HL-60/S4 treated with phorbol 12-myristate 13-acetate at 8.2 ng/mL for 4 days and 3 days (cell line): Measurements from ENCODE around the gene GLB1L3.
"Not testable (repeated sequence)": the region's sequence is repeated elsewhere in the genome, so short reads cannot be mapped to it uniquely, and the experiment has no call there.

ENCODE experiments used
- in situ Hi-C: fragments of 300-500 bp; cut with MboI; formaldehyde crosslinking; loops from 2 replicates; pipeline ENCODE4 v1.15.0; 2022; ENCODE audit warnings: low sequenced_read_pairs

Gene GLB1L3

GRCh38 chr11:134341805-134342571 lies 65.8 kb downstream of the GLB1L3 start:
- in situ Hi-C loops: no loop called here

- in situ Hi-C loops: no loop called here
Observed at GRCh38 chr11:134342572-134343340, 66.6 kb downstream of the GLB1L3 start.

- in situ Hi-C loops: no loop called here
Observed at GRCh38 chr11:134343646-134344045, 67.5 kb downstream of the GLB1L3 start.

GRCh38 chr11:134344497-134345236 lies 68.5 kb downstream of the GLB1L3 start:
- in situ Hi-C loops: not testable (repeated sequence)

GRCh38 chr11:134345237-134345550 lies 69.0 kb downstream of the GLB1L3 start:
- in situ Hi-C loops: no loop called here

- in situ Hi-C loops: no loop called here
Observed at GRCh38 chr11:134346101-134346975, 70.2 kb downstream of the GLB1L3 start.

DNA sequence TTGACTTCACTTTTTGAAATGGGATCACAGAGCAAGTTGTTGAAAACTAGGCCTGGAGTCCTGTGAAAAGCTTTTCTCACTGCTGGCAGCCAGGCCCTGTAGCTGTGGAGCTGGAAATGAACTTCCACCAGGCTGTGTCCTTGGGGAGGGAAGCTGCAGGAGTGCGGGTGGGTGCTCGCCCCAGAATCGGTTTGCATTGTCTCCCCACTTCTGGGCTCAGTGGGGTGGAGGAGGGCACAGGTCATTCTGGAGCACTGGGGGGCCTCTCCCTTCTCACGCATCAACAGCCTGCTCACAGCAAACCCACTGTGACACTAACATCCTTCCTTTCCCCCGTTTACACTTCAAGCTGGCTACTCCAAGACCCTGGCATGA lies 70.8 kb downstream of the GLB1L3 start:
- in situ Hi-C loops: no loop called here

DNA sequence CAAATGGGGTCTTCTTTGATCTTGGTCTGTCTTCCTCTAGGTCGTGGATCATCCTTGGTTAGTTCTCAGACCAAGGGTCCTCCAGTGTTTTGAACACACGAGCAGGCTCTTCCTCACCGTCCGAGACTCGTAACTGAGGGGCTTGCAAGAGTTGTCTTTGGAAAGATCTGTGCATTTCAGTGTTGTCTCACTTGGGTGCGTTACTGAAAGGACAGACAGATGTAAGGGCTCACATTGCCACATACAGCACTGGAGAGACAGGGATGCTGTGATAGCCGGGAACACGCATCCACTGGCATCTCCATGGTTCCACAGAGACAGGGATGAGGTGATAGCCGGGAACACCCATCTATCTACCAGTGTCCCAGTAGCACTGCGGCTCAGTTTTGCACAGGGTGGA lies 71.3 kb downstream of the GLB1L3 start:
- in situ Hi-C loops: no loop called here

GRCh38 chr11:134349109-134349801 lies 73.1 kb downstream of the GLB1L3 start:
- in situ Hi-C loops: no loop called here

- in situ Hi-C loops: no loop called here
Observed at GRCh38 chr11:134349802-134350355, 73.7 kb downstream of the GLB1L3 start.

- in situ Hi-C loops: no loop called here
Observed at GRCh38 chr11:134350381-134350780, 74.2 kb downstream of the GLB1L3 start.

GRCh38 chr11:134352111-134352510 lies 75.9 kb downstream of the GLB1L3 start:
- in situ Hi-C loops: no loop called here

DNA sequence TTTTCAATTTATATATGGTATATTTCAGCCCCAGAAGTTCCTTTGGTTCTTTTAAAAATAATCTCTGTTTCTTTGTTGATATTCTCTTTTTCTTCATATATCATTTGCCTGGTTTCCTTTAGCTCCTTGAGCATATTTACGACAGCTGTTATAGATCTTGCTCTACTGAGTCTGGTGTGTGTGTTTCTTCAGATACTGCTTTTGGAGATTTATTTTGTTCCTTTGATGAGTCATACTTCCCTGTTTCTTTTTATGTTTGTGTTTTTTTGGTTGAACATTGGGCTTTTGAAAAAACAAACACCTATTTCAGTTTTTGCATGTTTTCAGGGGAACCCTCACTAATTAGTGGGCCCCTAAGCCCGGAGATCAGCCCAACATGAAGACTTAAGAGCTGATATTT lies 79.0 kb downstream of the GLB1L3 start:
- in situ Hi-C loops: no loop called here

DNA sequence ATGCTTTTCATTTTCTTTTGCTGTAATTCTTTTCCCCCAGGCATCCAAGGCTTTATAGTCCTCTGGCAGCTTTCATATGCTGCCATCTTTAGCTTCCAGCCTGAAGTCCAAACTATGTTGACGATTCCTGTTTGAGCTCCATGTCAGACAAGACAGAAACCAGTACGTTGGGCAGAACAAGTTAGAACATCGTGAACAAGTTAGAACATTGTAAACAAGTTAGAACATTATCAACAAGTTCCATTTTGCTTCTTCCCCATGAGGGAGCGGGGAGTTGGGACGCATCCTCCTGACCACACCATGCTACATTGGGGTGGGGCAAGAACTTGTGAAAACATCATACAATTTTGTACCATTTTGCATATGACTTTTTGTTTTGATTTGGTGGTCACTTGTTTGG lies 79.5 kb downstream of the GLB1L3 start:
- in situ Hi-C loops: no loop called here

DNA sequence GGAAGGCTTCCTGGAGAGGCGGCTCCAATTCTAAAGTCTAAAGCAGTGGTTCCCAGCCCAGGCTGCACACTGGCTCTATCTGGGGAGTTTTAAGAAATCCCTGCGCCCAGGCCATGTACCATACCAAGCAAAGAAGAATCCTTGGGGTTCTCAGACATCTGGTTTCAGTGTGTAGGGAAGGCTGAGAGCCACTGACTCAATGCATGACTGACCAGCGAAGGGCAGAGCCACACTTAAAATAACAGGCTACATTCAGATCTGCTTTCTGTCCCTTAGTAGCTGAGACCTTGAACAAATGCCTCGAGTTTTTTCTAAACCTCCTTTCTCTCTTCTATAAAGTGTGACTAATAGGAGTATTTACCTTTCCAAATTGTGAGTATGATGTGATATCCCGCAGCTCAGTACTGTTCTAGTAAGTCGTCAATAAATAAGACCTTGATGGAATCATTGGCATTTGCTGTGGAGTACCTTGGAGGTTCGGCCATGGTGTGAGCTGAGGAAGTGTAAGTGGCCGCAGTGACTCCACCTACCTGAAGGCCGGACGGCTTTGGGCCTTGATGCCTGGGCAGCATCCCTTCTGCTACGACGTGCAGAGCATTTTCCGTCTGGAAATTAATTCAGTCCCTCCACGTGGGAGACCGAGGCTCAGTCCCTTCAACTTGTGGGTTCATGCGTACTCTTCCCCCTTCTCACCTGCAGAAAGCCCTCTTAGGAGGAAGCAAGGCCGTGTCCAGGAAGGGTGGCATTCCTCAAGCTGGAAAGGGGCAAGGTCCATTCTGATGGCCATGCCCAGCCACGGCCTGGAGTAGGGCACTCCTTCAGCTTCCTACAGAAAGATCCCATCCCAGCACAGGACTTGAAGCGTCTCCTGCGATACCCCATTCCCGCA lies 80.7 kb downstream of the GLB1L3 start:
- in situ Hi-C loops: no loop called here

DNA sequence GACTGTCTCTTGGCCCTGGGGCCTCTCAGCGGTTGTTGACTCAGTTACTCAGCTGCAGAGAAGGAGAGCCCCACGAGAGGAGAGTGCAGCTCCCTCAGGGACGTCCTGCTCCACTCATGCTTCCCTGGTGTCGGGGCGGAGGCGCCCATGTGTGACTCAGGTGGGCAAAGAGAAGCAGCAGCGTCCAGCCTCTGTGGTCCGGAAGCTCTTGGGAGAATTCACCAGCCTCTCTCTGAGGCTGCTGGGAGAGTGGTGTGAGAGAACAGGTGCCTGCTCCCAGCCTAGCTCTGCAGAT lies 81.3 kb downstream of the GLB1L3 start:
- in situ Hi-C loops: no loop called here

GRCh38 chr11:134358165-134358855 lies 82.1 kb downstream of the GLB1L3 start:
- in situ Hi-C loops: no loop called here

DNA sequence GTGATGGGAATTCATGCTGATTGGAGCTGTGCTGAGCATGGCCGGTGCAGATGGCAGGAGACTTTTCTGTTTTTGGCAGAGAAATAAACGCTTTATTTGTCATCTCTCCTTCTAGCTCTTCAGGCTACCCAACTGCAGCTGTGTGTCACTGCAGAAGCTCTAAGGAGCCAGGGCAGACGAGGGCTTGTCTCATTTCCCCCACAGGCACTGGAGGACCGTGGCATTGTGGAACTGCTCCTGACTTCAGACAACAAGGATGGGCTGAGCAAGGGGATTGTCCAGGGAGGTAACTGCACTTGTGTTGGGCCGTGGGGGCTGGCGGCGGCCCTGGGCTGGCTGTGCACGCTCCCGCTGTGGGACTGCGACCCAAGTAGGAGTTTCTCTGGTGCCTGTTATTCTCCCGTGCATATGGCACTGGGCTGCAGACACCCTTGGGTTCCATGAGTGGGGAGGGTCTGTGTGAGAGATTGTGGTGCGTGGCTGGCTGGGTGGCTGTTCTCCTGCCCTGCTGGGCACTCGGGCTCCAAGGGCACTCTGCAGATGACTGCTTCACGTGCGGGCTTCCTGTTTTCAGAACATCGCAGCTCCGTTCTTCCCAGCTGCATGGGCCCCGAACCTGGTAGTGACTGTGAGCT lies 82.8 kb downstream of the GLB1L3 start:
- in situ Hi-C loops: no loop called here
